Cerebellar cortex (tissue), 1 donor: ENCODE measurements around the gene ULK2.
"Not testable (repeated sequence)": the region's sequence is repeated elsewhere in the genome, so short reads cannot be mapped to it uniquely, and the experiment has no call there.

Experiments used
- DNase-seq: peaks from one replicate; pipeline ENCODE4 v3.0.0-alpha.2; 2015; ENCODE audit warnings: low spot score

The ULK2 gene

DNA sequence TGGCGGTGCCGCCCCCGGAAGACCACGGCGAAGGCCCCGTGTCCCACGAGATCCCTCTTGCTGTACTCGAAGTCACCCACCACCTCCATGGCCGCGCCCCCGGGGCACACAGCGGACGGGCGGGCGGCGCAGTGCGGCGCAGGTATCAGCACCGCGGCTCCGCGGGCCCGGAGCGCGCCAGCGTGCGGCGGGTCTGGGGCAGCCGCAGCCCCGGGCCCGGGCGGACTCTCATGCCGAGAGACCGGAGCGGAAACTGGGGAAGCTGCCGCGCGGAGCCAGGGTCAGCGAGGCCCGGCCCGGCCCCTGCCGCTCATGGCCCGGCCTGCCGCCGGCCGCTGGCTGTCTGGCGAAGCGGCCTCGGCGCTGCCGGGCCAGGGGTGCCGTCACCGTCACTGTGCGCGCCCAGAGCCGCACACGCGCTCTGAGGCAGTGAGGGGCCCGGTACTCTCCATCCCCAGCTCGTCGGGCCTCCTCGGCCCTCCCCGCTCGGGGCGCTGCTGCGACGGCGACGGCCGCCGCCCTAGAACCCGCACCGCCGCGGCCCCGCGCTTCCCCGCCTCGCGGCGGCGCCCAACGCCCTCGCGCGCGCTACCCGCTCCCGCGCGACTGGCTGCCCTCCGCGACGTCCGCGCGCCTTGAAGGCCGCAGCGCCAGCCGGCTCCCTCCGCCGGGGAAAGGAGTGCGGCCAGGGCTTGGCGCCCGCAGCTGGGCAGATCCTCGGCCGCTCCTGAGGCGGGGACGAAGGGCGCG lies at the start of gene ULK2:
ULK2 (minus strand) TSS at position 608 of the 750 bp plus-strand sequence; CDS start at position 89, 519 bp downstream.
- peak; percentile 58 for DNase-seq

DNA sequence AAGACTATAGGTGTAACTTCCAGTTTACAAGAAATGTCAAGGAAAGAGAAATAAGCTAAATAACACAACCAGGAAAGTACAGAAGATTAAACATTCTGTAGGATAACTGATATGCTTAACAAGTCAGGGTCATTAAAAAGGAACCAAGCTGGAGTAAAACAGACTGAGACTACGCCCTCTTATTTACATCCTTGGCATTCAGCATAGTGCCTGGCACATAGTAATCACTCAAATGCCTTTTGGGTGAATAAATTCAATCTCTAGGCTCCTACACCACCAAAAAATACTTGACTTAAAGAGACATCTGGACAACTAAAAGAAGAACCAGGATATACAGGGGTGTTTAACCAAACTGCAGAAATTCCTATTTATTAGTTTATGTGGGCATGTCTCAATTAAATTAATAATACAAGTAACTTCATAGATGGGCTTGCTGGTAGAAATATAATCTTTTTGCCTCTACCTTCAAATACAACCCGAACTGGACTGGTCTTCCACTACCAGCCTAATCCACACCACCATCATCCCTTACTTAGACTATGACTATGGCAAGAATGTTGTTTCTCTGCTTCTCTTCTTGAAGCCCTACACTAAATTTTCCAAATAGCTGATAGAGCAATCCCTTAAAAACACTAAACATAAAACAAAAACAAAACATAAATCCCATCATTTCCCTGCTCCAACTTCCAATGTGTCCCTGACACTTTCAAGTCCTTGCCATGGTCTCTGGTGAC lies 47.7 kb upstream of the ULK2 start:
- DNase-seq: no peak

DNA sequence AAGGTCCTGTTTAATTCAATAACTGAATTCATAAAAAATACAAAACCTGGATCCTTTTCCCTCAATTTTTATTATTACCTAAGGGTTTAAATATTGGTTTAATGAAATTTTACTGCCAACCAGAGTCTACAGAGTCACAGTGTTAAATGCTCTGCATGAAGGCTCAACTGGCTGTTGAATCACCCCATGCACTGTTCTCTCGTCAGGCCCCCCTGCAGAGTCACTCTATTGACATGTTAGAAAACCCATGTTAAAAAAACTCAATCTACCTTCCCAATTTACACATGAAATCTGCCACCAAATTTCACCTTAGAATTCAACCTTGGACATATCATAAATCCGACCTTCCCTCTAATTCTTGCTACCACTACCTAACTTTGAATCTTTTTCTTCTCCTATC lies 43.3 kb upstream of the ULK2 start:
- DNase-seq: no peak

DNA sequence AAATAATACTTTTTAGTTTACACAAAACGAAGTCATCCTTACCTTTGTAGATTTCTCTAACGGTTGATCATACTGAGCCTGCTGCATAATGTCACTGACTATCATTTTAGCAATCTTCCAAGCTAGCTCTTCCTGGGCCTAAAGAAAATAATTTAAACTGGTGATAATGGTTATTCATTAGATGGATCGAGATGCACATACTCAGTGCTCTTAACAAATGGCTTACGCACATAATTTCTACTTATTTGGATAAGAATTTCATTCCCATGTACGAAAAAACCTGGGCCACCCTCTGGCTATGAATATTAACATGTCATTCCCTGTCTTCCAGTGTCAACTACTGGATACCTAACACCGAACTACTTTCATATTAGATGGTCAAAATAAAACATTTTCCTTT lies 41.4 kb upstream of the ULK2 start:
- DNase-seq: no peak

DNA sequence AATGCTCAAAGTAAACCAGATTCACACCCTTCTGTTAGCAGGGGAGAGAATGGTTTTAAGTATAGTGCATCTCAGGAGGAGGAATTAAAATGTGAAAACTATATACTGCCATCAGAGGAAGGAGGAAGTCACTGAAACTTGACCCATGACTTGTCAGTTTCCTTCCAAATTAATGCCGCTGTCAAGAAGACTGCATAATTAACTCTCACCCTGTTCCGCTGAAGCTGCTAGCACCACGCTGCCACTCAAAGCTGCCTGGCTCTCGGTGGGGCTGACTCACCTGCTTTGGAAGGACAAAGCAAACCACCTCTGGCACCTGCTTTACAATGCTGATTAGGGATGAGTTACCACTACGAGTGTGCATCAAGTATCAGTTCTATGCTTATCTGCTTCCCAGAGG lies 37.8 kb upstream of the ULK2 start:
- no peak for DNase-seq

DNA sequence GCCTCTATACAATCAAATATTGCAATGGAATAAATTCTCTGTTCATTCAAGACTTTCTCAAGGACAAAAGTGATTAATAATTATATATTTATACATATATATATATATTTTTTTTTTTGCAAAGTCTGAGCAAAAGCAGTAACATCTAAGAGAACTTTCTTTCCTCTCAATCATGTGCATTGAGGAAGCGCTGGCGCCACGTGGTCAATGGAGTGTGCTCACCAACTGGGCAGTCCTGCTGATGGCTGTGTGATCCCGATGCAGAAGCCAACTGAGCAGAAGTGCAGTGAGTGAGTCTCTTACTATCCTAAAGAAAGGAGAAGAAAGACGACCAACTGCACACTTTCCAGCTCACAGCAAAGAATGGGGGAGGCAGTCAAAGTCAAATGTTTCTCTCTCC lies 37.2 kb upstream of the ULK2 start:
- DNase-seq: no peak

DNA sequence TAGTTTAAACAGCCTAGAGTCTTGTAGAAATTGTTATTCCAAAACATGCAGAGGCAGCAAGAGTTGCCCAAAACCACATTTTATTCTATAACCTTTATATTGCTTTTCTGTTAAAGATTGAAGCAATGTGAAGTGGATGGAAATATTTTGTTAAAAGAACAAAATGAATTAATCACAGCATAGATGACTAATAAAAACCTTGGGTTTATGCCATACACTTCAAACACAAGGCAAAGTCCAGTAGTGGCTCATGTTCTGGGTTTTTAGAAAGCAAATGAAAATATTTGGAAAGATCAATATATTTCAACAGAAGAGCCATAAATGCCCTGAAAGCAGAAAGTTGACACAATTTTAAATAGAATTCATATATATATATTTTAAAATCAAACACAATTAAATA lies 36.7 kb upstream of the ULK2 start:
- no peak for DNase-seq

DNA sequence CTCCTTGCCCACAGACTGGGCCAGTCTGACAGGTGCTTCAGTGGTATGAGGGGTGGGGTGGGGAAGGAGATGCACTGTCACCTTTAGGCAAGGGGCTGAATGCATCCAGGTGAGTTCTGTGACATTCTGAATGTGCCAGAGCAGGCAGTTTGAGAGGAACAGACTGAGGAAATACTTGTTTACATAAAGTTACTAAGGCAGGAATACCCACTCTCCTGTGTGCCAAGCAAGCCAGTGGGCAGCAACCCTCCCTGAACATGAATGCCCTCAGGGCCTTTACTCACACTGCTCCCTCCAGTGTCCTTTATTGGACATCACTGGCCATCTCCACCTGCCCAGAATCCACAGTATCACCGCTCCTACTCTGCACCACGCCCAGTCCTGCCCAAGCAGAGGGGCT lies 33.1 kb upstream of the ULK2 start:
- no peak for DNase-seq

DNA sequence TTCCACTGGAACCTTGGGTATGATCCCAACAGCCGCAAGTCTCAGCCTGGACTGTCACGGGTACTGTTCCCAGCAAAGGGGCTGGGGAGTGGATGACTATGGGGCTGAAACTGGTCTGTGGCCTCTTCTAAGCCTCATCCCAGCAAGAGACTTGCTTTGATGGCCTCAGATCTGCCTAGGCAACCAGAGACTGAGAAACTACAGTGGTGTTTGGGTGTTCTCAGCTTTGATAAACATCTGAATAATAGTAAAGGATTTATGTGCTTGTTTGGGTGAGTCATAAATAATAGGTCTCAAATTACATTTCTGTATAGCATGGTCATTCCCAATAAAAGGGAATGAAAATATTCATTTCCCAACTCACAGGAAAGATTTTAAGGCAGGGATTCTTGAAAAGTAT lies 30.2 kb upstream of the ULK2 start:
- DNase-seq: no peak

DNA sequence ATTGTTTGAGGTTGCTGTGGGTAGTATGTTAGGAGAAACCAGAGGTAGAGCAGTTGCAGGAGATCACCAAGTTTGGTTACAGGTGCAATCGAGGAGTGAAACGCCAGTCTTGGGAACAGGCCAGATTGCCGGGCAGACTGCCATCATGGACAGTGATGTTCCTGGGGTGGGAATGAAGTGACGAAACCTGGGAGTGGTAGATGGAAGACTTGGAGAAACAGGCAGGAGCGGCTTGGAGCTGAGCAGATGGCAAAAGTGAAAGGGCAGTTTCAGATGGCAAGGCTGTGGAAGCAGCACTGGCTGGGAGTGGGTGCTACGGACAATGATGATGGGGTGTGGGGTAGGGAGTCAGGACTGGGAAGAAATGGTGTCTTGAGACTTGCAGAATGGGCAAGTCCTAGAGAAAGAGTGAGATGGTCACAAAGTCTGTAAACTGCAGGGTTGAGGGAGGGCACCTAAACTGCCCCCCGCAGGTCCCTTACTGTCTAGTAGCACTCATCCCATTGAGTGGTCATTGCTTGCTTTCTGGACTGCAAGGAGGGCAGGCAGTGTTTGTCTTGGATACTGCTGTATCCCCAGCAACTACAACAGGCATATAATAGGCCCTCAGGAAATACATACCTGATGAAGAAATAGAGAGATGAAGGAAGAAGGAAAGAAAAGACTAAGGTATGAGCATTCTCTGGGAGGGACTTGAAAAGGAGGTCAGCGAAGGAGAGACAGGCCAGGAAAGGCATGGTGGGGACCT lies 29.5 kb upstream of the ULK2 start:
- DNase-seq: peak; percentile 36

DNA sequence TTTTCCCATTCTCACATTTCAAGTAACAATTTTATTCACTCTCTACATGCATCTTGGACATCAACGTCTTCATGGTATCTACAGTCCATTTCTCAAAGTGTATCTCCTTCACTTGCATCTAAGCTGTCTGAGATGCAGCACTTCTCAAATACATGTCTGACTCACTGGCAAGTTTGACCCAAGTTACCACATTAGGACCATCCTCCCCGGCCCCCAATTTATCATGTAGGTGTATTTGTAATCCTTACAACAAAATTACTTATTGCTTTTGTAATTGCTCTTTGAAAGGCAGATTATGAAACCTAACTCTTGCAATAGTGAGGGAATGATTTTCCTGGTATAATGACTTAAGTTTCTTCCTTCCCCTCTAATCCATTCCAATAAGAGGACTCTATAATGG lies 28.9 kb upstream of the ULK2 start:
- DNase-seq: no peak

DNA sequence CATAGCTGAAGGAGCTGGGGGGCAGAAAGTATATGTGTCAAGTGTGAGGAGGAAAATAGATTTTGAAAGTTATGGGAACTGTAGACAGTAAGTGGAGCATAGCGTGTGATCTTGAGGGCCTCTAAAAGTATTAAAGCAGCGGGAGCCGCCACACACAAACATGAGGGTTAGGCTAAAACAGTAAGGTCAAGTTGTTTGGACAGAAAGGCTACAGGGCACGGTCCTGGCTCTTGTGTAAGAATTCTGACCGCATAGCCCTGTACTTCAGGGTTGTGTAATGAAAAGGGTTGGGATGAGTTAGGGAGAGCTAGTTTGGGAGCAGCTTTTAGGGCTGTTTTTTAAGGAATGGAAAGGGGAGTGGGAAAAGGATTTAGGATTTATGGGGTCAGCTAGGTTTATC lies 22.8 kb upstream of the ULK2 start:
- not testable (repeated sequence) for DNase-seq

DNA sequence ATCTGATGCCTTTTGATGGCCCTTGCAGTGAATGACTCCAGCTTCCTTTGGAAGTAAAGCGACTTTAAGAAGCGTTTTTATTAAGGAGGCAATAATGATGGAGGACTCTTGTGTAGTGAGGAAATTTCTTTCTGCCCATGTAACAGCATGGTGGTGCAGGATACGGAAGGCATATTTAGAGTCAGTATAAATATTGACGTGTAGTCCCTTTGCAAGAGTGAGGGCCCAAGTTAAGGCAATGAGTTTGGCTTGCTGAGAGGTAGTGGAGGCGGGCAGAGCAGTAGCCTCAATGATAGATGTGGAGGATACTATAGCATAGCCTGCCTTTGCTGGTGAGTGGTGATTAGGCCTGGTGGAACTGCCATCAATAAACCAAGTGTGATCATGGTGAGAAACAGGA lies 22.3 kb upstream of the ULK2 start:
- not testable (repeated sequence) for DNase-seq

DNA sequence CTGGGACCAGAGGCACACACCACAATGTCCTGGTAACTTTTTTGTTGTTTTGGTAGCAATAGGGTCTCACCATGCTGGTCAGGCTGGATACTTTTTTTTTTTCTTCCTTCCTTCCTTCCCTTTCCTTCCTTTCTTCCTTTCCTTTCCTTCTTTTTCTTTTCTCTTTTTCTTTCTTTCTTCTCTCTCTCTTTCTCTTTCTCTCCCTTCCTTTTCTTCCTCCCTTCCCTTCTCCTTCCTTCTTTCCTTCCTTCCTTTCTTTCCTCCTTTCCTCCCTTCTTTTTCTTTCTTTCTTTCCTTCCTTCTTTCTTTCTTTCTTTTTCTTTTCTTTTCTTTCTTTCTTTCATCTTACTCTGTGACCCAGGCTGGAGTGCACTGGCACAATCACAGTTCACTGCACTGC lies 18.4 kb upstream of the ULK2 start:
- no peak for DNase-seq

DNA sequence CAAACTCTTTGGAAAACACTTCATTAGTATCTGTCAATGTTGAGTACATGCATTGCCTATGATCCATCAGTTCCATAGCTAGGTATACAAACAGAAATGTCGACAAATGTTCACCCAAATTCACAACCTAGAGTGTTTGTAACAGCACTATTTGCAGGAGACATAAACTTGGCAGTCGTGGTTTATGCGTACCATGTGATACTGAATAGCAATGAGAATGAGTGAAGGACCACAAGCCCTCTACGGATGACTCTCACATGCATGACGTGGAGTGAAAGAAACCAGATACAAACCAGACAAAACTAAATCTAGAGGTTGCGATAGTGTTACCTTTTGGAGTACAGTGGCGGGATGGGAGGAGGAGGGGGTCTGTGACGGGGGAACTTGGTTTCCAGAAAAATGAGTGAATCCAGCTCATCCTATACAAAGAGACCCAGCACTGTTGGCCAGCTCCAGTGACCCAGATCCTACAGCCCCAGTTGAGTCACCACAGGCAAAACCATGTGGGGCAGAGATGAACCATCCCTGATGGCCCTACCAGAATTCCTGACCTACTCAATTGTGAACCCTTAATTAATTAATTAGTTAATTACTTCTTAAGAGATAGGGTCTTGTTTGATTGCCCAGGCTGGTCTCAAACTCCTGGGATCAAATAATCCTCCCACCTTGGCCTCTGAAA lies 15.9 kb upstream of the ULK2 start:
- no peak for DNase-seq

DNA sequence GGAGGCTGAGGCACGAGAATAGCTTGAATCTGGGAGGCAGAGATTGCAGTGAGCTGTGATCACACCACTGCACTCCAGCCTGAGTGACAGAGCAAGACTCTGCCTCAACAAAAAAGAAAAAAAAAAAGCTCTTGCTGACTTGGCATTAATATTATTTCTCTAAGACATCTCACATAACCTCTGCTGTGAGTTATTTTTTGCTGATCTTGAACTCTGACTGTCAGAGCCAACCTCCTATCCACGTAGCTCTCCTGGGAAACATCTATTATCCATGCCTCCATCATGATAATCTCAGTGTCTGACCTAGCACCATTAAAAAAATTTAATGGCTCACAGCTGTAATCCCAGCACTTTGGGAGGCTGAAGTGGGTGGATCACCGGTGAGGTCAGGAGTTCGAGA lies 12.7 kb upstream of the ULK2 start:
- DNase-seq: no peak

DNA sequence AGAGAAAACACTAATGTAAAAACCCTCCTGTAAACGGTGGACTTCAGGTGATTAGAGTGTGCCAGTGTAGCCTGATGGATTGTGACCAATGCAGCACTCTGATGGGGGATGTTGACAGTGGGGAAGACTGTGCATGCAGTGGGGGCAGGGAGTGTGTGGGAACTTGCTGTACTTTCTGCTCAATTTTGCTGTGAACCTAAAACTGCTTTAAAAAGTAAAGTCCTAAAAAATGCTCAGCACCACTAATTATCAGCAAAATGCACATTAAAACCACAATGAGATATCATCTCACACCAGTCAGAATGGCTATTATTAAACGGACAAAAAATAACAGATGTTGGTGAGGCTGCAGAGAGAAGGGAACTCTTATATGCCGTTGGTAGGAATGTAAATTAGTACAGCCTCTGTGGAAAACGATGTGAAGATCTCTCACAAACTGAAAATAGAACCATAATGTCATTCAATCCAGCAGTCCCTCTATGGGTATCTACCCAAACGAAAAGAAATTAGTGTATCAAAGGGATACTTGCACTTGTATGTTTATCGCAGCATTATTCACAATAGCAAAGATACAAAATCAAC lies 9.7 kb upstream of the ULK2 start:
- no peak for DNase-seq

DNA sequence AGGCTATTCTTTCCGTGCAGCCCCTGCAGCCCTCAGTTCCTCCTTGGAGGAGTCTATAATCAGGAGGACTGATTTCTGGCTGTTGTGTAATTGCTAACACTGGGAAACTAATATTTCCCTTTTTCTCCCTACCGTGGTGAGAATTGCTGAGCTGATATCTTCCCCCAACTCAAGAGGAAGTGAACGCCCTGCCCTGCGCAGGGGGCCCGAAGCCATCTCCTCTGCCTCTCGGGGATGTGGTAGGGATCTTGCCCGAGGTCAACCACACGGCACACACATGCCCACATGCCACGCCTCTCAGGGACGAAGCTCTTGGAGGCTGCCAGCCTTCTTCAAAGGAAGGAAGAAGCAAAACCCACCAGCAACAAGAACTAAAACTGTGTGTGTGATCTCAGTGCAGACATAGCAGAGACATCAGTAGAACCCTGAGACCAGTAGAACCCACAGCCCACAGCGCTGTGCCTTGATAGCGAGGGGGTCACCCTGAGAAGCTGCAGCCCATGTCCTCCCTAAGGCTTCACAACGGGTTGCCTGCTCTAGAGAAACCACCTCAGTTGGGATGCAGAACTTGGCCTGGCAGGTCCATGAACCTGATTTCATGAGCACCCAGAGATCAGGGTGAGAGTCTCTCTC lies 8.9 kb upstream of the ULK2 start:
- DNase-seq: no peak

DNA sequence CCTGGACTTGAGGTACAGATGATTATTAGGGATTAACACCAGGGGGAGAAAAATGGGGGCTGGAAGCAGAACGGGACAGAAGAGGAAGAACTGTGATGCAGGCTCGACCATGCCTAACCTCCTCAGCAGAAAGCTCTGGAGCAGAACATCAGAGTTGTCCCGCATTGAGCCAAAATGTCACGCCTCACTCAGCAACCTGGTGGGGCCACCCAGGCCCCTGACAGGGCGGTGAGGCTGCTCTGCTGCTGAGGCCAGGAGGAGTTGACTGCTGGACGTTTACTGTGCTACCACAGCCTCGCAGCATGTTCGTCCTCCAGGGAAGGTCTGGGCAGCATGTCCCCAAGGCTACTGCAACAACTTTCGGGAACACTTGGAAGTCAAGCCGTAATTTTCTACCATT lies 6.5 kb upstream of the ULK2 start:
- DNase-seq: no peak

DNA sequence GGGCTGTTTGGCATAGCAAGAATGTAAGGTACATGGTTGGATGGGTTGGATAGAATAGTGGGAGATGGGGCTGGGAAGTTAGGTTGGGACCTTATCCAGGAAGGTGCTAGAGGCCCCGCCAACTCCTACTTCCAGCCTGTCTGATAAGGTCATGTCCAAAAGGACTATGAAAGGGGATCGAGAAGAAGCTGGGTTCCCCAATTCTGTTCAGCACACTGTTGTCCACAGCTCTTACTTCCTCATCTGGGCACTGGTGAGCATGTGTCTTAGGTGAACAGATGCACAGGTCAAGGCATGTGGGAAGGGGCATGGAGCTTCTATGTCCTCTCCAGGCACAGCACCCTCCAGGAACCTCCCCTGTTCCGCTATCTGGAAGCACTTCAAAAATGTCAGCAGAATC lies 5.6 kb upstream of the ULK2 start:
- DNase-seq: no peak

DNA sequence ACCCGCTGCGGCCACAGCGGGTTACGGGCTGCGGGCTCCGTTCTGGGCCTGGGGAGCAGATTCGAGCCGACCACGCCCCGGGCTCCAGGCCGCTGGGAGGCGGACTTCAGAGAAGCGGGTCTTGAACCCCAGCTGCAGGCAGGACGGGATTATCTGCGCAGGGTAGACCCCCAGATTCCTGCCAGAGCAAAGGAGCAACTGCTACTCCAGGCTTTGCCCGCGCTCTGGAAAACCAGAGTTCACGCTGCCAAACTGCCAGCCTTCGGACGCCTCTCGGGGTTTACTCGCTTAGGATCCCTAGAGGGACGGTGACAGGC lies 301 bp upstream of the ULK2 start:
- no peak for DNase-seq

DNA sequence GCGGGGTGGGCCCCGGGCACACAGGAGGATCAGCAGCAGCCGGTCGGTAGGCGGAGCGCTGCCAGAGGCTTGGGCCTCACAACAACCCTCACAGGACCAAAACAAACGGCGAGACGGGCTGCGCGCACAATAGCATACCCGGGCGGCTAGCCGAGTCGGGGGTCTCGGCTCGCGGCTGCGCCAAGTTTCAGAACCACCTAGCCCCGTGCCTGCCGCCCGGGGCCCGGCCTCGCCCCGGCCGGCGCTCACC lies 732 bp downstream of the ULK2 start:
- peak; percentile 76 for DNase-seq
